Nephron (organoid): ENCODE measurements around the gene KRT83.

Source experiments
- H3K27ac Mint-ChIP-seq, 3 experiments: 2 replicates each; pipeline ENCODE4 v1.8.0; 2020; ENCODE audit warnings: mixed read lengths in 3 of 3, mild to moderate bottlenecking in 2 of 3, moderate library complexity in 1 of 3
- H3K27me3 Mint-ChIP-seq: 2 replicates; pipeline ENCODE4 v1.8.0; 2021; ENCODE audit warnings: low read depth, mild to moderate bottlenecking, moderate library complexity, mixed read lengths
- H3K36me3 Mint-ChIP-seq: 2 replicates; pipeline ENCODE4 v1.8.0; 2020; ENCODE audit warnings: low read depth, mixed read lengths
- H3K4me1 Mint-ChIP-seq: 2 replicates; pipeline ENCODE4 v1.8.0; 2020; ENCODE audit warnings: mixed read lengths
- H3K4me3 Mint-ChIP-seq, 3 experiments: 2 replicates each; pipeline ENCODE4 v1.8.0; 2020; ENCODE audit warnings: mild to moderate bottlenecking in 3 of 3, mixed read lengths in 3 of 3, moderate library complexity in 2 of 3
- H3K9me3 Mint-ChIP-seq: 2 replicates; pipeline ENCODE4 v1.8.0; 2020; ENCODE audit warnings: mixed read lengths
- TF ChIP-seq, protein P1 (sequence below), 3 experiments: fragments of 200-600 bp; sonication (generic); IDR thresholded peaks; one replicate each; pipeline ENCODE4 v1.5.0; 2021; ENCODE audit warnings: antibody characterized with exemption in 3 of 3; ENCODE audit not compliant: unreplicated experiment in 3 of 3

KRT83 gene

GRCh38 chr12:52321418-52321817, 220 bp upstream of the KRT83 start:
- TF ChIP-seq, protein P1, sequence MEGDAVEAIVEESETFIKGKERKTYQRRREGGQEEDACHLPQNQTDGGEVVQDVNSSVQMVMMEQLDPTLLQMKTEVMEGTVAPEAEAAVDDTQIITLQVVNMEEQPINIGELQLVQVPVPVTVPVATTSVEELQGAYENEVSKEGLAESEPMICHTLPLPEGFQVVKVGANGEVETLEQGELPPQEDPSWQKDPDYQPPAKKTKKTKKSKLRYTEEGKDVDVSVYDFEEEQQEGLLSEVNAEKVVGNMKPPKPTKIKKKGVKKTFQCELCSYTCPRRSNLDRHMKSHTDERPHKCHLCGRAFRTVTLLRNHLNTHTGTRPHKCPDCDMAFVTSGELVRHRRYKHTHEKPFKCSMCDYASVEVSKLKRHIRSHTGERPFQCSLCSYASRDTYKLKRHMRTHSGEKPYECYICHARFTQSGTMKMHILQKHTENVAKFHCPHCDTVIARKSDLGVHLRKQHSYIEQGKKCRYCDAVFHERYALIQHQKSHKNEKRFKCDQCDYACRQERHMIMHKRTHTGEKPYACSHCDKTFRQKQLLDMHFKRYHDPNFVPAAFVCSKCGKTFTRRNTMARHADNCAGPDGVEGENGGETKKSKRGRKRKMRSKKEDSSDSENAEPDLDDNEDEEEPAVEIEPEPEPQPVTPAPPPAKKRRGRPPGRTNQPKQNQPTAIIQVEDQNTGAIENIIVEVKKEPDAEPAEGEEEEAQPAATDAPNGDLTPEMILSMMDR (IDR thresholded peaks at IDR 0.05; ENCODE audit: unreplicated experiment in 3 of 3): no peak
- peaks cover 56% of the 10 kb centered on the region for H3K27me3 Mint-ChIP-seq
- no peaks in the 10 kb centered on the region for H3K4me1 Mint-ChIP-seq
- no peaks in the 10 kb centered on the region for H3K9me3 Mint-ChIP-seq
- H3K4me3 Mint-ChIP-seq: no peak overlapping the region
- no peak overlapping the region for H3K27ac Mint-ChIP-seq
- H3K36me3 Mint-ChIP-seq: no peaks in the 10 kb centered on the region

GRCh38 chr12:52319097-52319496, 2.1 kb downstream of the KRT83 start:
- Mint-ChIP-seq H3K27ac (no peak overlapping the region), H3K9me3 (no peaks in the 10 kb centered on the region), H3K4me3 (no peak overlapping the region), H3K4me1 (no peaks in the 10 kb centered on the region), H3K27me3 (peaks cover 51% of the 10 kb centered on the region), H3K36me3 (no peaks in the 10 kb centered on the region)
- TF ChIP-seq, protein P1 (IDR thresholded peaks at IDR 0.05; ENCODE audit: unreplicated experiment in 3 of 3): no peak

GRCh38 chr12:52318241-52318990, 2.8 kb downstream of the KRT83 start:
- Mint-ChIP-seq H3K27me3 (peaks cover 55% of the 10 kb centered on the region), H3K4me3 (no peak overlapping the region), H3K4me1 (no peaks in the 10 kb centered on the region), H3K9me3 (no peaks in the 10 kb centered on the region), H3K36me3 (no peaks in the 10 kb centered on the region), H3K27ac (no peak overlapping the region)
- TF ChIP-seq, protein P1 (IDR thresholded peaks at IDR 0.05; ENCODE audit: unreplicated experiment in 3 of 3): no peak

GRCh38 chr12:52317468-52318052, 3.6 kb downstream of the KRT83 start:
- no peaks in the 10 kb centered on the region for H3K9me3 Mint-ChIP-seq
- TF ChIP-seq, protein P1 (IDR thresholded peaks at IDR 0.05; ENCODE audit: unreplicated experiment in 3 of 3): no peak
- H3K4me1 Mint-ChIP-seq: no peaks in the 10 kb centered on the region
- H3K27me3 Mint-ChIP-seq: peaks cover 46% of the 10 kb centered on the region
- H3K36me3 Mint-ChIP-seq: no peaks in the 10 kb centered on the region
- no peak overlapping the region for H3K4me3 Mint-ChIP-seq
- no peak overlapping the region for H3K27ac Mint-ChIP-seq

DNA sequence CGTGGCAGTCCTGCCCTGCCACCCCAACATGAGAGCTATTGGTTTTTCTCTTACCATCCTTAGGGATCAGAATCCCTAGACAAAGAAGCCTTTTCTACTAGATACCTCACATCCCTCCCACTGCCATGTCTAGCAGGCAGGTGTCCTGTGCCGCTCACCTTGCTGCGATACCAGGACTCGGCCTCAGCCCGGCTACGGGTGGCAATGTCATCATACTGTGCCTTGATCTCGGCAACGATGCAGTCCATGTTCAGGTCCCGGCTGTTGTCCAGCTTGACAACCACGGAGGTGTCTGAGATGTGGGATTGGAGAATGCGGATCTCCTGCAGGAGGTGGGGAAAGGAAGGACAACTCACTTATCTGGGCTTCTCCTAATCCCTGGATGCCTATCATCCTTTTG, 4.5 kb downstream of the KRT83 start:
- no peaks in the 10 kb centered on the region for H3K36me3 Mint-ChIP-seq
- H3K4me3 Mint-ChIP-seq: no peak overlapping the region
- peaks cover 2% of the 10 kb centered on the region for H3K4me1 Mint-ChIP-seq
- TF ChIP-seq, protein P1 (IDR thresholded peaks at IDR 0.05; ENCODE audit: unreplicated experiment in 3 of 3): no peak
- H3K9me3 Mint-ChIP-seq: no peaks in the 10 kb centered on the region
- H3K27me3 Mint-ChIP-seq: peaks cover 46% of the 10 kb centered on the region
- no peak overlapping the region for H3K27ac Mint-ChIP-seq

DNA sequence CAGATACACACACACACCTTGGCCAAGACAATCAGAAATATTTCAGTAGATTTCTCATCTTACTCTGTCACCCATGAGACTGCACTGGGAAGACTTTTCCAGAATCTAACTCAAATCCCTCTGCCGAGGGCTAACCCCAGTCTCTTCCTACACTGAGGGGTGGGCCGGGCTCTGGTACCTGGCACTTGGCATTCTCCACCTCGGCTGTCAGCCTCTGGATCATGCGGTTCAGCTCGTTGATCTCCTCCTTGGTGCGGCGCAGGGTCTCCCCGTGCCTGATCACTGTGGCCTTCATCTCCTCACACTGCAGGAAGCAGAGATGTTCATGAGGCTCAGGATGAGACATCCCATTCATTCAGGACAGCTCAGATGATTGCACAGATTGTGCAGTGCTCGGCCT, 4.9 kb downstream of the KRT83 start:
- Mint-ChIP-seq H3K4me1 (peaks cover 6% of the 10 kb centered on the region), H3K27me3 (peaks cover 45% of the 10 kb centered on the region), H3K9me3 (no peaks in the 10 kb centered on the region), H3K4me3 (no peak overlapping the region), H3K36me3 (no peaks in the 10 kb centered on the region), H3K27ac (no peak overlapping the region)
- TF ChIP-seq, protein P1 (IDR thresholded peaks at IDR 0.05; ENCODE audit: unreplicated experiment in 3 of 3): no peak
